Body of pancreas (tissue), 4 donors: ENCODE data around the gene NAALADL1. TPM values are rescaled to one million over a fixed set of nuclear protein-coding genes. Genes with fewer than 3 reads are reported as not detected.

Experiments
- ATAC-seq: fragments of 150-250 bp; one replicate; pipeline ENCODE4 v1.9.1; 2016
- DNase-seq, 4 donors: peaks; one replicate each; pipeline ENCODE4 v3.0.0-alpha.2; 2019
- H3K27ac ChIP-seq, 4 donors: fragments of 200-600 bp; sonication (generic); 1 replicate in 3 of 4; 2 replicates in 1 of 4; pipeline versions ENCODE4 v1.5.1 to v1.6.1; 2016 to 2019; ENCODE audit warnings: mild to moderate bottlenecking in 1 of 4, mixed read lengths in 1 of 4, moderate library complexity in 1 of 4
- H3K27me3 ChIP-seq, 2 donors: fragments of 200-600 bp; sonication (generic); one replicate each; pipeline ENCODE4 v1.6.0; 2016; ENCODE audit warnings: mild to moderate bottlenecking in 1 of 2
- H3K36me3 ChIP-seq, 2 donors: fragments of 200-600 bp; sonication (generic); replicated peaks in 1 of 2; 2 replicates each; pipeline ENCODE4 v1.5.1; 2016; ENCODE audit warnings: low read depth in 2 of 2; ENCODE audit not compliant: insufficient read depth in 1 of 2
- H3K4me1 ChIP-seq: fragments of 200-600 bp; sonication (generic); one replicate; pipeline ENCODE4 v1.6.0; 2016
- H3K4me3 ChIP-seq, 2 donors: fragments of 200-600 bp; sonication (generic); 1 replicate in 1 of 2; 2 replicates in 1 of 2; pipeline ENCODE4 v1.5.1; 2016 to 2019
- H3K9me3 ChIP-seq, 3 donors: fragments of 200-600 bp; sonication (generic); 1 replicate in 2 of 3; 2 replicates in 1 of 3; pipeline ENCODE4 v1.5.1; 2016
- POLR2A ChIP-seq, 3 donors: fragments of 450-650 bp; IDR thresholded peaks; one replicate each; pipeline ENCODE4 v1.6.1; 2016; ENCODE audit warnings: antibody characterized with exemption in 3 of 3, mild to moderate bottlenecking in 2 of 3
- WGBS, 2 donors: methylation state at CpG; one replicate each; pipeline ENCODE4 v1.1.5; 2017; 5-methylcytosine and 5-hydroxymethylcytosine counted together
- intact Hi-C: fragments of 100-400 bp; cut with DNase I; formaldehyde crosslinking; loops from one replicate; pipeline ENCODE4 v1.15.1; 2023
- total RNA-seq, 2 donors: library from RNA; depleted of rRNA; stranded (reverse); fragments of >200 nt; gene quantifications; one replicate each; pipeline ENCODE4 v1.1.0, GENCODE V29; 2016
- TF ChIP-seq, protein P1 (sequence below), 7 experiments: fragments of 450-650 bp in 4 of 7; fragments of 200-600 bp in 3 of 7; sonication (generic) in 3 of 7; IDR thresholded peaks; one replicate each; pipeline ENCODE4 v1.5.1; 2016 to 2019; ENCODE audit warnings: antibody characterized with exemption in 7 of 7

The NAALADL1 gene
- total RNA-seq, 2 donors from 2014 or later = 1.6 to 11.5 TPM

DNA sequence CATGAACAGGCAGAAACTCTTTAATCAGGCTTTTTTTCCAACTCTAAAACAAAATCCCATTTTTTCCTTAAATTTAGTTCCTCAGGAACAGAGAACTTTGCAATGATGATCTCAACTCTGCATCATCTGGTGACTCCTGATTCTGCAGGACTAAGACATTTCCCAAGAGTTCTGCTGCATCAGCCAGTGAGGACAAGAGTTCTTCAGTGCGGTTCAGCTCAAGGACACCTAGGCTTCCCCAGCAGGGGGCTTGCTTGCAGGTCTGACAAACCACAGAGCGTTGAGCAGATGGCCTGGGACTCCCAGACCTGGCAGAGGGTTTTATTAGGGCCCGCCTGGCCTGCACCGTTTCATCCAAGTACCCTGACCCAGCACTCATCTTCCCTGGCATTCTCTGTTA, 19.1 kb upstream of the NAALADL1 start:
- DNase-seq (no peak), ATAC-seq (no peak)
- Histone ChIP-seq H3K4me3 (no peak overlapping the region), H3K27me3 (no peaks in the 10 kb centered on the region), H3K4me1 (peaks cover 5% of the 10 kb centered on the region), H3K27ac (no peak overlapping the region), H3K36me3 (no peaks in the 10 kb centered on the region), H3K9me3 (no peaks in the 10 kb centered on the region)
- TF ChIP-seq, protein P1, sequence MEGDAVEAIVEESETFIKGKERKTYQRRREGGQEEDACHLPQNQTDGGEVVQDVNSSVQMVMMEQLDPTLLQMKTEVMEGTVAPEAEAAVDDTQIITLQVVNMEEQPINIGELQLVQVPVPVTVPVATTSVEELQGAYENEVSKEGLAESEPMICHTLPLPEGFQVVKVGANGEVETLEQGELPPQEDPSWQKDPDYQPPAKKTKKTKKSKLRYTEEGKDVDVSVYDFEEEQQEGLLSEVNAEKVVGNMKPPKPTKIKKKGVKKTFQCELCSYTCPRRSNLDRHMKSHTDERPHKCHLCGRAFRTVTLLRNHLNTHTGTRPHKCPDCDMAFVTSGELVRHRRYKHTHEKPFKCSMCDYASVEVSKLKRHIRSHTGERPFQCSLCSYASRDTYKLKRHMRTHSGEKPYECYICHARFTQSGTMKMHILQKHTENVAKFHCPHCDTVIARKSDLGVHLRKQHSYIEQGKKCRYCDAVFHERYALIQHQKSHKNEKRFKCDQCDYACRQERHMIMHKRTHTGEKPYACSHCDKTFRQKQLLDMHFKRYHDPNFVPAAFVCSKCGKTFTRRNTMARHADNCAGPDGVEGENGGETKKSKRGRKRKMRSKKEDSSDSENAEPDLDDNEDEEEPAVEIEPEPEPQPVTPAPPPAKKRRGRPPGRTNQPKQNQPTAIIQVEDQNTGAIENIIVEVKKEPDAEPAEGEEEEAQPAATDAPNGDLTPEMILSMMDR (IDR thresholded peaks at IDR 0.05) = no peak
- TF ChIP-seq POLR2A (IDR thresholded peaks at IDR 0.05) = no peak
- intact Hi-C loops = no loop called here
- WGBS, 2 donors = 69 to 77% methylated on average over 4 of the region's 4 CpGs

DNA sequence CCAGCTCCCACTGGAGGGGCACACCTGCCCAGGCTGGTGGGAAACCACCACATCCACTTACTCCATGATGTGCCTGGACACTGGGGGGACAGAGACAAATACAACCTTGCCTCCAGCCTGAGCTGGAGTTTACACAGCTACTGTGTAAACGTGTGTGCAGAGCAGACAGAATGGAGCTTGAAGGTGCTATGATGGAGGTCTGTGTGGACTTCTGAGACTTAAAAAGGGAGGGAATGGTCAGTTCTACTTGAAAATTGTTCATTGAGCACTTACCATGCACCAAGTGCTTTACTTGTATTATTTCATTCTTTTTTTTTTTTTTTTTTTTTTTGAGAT, 14.2 kb upstream of the NAALADL1 start:
- Histone ChIP-seq H3K9me3 (no peaks in the 10 kb centered on the region), H3K4me1 (no peaks in the 10 kb centered on the region), H3K36me3 (no peaks in the 10 kb centered on the region), H3K27me3 (no peaks in the 10 kb centered on the region), H3K27ac (no peak overlapping the region), H3K4me3 (no peak overlapping the region)
- intact Hi-C loops = no loop called here
- TF ChIP-seq POLR2A (IDR thresholded peaks at IDR 0.05) = no peak
- TF ChIP-seq, protein P1 (IDR thresholded peaks at IDR 0.05) = no peak
- ATAC-seq (no peak), DNase-seq (no peak)
- 11 to 32% methylated on average over 1 of the region's 1 CpG for WGBS, 2 donors

DNA sequence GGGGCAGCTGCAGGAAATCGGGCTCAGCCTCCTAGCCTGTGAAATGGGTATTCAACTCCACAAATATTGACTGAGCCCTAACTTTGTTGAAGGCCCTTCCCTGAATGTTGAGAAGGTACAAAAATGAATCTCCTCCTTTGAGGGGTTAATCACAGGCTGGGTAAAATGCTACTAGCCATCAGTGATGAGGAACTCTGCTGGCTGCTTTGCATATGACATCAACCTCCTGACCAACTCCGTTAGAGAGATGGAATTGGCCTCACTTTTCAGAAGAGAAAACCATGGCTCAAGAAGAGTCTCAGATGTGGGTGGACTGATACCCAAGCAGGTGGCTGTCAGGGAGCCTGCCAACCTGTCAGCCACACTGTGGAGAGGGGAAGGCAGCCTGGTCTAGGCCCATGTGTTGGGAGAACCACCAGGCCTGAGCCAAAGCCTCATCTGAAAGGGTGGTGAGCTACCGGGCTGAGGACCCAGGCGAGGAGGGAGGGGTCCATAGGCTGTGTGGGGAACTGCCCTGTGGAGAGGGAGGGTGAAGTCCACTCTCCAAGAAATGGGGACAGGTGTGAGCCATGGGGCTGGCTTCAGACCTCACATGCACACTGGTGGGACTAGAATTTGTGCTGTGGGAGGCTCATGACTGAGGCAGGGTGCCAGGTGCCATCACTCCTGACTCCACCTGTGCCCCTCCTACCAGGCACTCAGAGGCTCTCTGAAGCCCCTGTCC, 13.7 kb upstream of the NAALADL1 start:
- TF ChIP-seq POLR2A (IDR thresholded peaks at IDR 0.05) = no peak
- TF ChIP-seq, protein P1 (IDR thresholded peaks at IDR 0.05) = no peak
- ATAC-seq (no peak), DNase-seq (no peak)
- no peak overlapping the region for H3K4me3 ChIP-seq
- no peaks in the 10 kb centered on the region for H3K27me3 ChIP-seq
- intact Hi-C loops = no loop called here
- no peaks in the 10 kb centered on the region for H3K9me3 ChIP-seq
- no peak overlapping the region for H3K27ac ChIP-seq
- WGBS, 2 donors = 38 to 52% methylated on average over 2 to 4 of the region's 4 CpGs
- H3K4me1 ChIP-seq = no peaks in the 10 kb centered on the region
- no peaks in the 10 kb centered on the region for H3K36me3 ChIP-seq

DNA sequence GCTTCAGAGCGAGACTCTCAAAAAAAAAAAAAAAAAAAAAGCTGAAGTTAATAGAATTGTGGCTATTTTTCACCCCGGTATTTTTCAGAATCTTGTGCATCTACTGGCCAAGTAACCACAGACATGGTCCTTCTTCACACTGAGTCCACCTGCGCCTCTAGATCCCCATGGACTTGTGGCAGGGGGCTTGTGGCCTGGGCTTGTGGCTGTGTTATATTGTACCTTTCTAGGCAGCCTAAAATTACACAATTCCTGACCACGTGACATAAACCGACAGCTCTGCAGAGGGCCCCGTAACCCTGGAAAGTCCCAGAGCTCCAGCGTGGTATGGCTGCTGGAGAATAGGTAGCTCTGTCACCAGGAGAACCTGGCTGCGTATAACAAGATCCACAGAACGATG, 10.9 kb upstream of the NAALADL1 start:
- H3K4me1 ChIP-seq = no peaks in the 10 kb centered on the region
- H3K4me3 ChIP-seq = no peak overlapping the region
- intact Hi-C loops = no loop called here
- 44 to 53% methylated on average over 9 of the region's 9 CpGs for WGBS, 2 donors
- ATAC-seq (no peak), DNase-seq (no peak)
- H3K27ac ChIP-seq = no peak overlapping the region
- H3K36me3 ChIP-seq = no peaks in the 10 kb centered on the region
- TF ChIP-seq, protein P1 (IDR thresholded peaks at IDR 0.05) = no peak
- TF ChIP-seq POLR2A (IDR thresholded peaks at IDR 0.05) = no peak
- H3K27me3 ChIP-seq = no peaks in the 10 kb centered on the region
- no peaks in the 10 kb centered on the region for H3K9me3 ChIP-seq

DNA sequence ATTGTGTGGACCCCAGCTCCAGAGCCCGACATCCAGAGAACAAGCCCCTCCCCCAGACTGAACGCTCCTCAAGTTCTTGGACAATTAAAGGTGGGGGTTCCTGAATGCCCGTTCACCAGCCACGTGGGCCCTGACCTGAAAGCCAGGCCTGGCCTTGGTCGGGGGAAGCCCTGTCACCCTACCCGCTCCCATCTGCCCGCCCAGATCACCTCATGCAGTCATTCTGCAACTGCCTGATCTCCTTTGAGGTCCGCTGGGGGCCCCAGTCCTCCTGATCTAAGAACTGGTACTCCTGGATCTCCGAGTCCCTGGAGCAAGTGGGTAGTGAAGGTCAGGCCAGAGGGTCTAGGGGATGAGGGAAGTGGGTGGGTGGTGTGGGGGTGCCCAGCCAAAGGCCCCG, 9.1 kb upstream of the NAALADL1 start:
- WGBS, 2 donors = 73 to 92% methylated on average over 2 to 10 of the region's 10 CpGs
- Histone ChIP-seq H3K4me3 (no peak overlapping the region), H3K9me3 (no peaks in the 10 kb centered on the region), H3K4me1 (no peaks in the 10 kb centered on the region), H3K27me3 (no peaks in the 10 kb centered on the region), H3K27ac (no peak overlapping the region), H3K36me3 (no peaks in the 10 kb centered on the region)
- DNase-seq (no peak), ATAC-seq (no peak)
- intact Hi-C loops = no loop called here
- TF ChIP-seq, protein P1 (IDR thresholded peaks at IDR 0.05) = no peak
- TF ChIP-seq POLR2A (IDR thresholded peaks at IDR 0.05) = no peak
